Stimulated activated CD4-positive, alpha-beta T cell treated with anti-CD3 and anti-CD28 coated beads, Interleukin-4, amount 100 ng/mL, for 48 hours (primary cell): Measurements from ENCODE around the gene EGF.
"Not testable (repeated sequence)": the region's sequence is repeated elsewhere in the genome, so short reads cannot be mapped to it uniquely, and the experiment has no call there.

Source experiments
- DNase-seq, 2 donors: peaks; one replicate each; pipeline ENCODE4 v3.0.0-alpha.2; 2020; ENCODE audit warnings: low read depth in 2 of 2

The EGF gene

GRCh38 chr4:109915385-109916026 is 2.8 kb downstream of the EGF start:
- no peak for DNase-seq

GRCh38 chr4:109916027-109916409 is 3.3 kb downstream of the EGF start:
- no peak for DNase-seq

GRCh38 chr4:109921384-109921808 is 8.7 kb downstream of the EGF start:
- no peak for DNase-seq

- DNase-seq: no peak
Observed at GRCh38 chr4:109925396-109925795, 12.7 kb downstream of the EGF start.

- DNase-seq: no peak
Observed at GRCh38 chr4:109928327-109929045, 15.8 kb downstream of the EGF start.

- DNase-seq: no peak
Observed at GRCh38 chr4:109930464-109930863, 17.8 kb downstream of the EGF start.

DNA sequence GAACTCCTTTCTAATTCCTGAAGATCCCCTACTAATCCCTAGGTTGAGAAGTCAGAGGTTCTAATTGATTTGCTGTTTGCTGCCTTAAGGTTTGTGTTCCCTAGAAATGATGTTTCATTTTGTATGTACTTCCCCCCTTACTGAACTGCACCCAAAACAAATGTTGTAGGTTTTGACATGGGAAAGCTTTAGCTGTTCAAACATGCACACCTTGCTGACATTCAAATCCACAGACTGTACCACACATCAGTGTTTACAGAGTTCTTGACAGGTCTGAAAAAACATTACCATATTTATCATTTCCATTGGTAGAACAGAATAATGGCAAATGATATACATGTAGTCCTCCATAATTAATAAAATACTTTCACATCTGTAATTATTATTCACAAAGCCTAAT is 18.2 kb downstream of the EGF start:
- DNase-seq: no peak

- no peak for DNase-seq
Observed at GRCh38 chr4:109931318-109931717, 18.6 kb downstream of the EGF start.

DNA sequence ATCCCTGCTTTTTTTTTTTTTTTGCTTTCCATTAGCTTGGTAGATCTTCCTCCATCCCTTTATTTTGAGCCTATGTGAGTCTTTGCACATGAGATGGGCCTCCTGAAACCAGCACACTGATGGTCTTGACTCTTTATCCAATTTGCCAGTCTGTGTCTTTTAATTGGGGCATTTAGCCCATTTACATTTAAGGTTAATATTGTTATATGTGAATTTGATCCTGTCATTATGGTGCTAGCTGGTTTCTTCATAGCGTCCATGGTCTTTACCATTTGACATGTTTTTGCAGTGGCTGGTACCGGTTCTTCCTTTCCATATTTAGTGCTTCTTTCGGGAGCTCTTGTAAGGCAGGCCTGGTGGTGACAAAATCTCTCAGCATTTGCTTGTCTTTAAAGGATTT is 24.7 kb downstream of the EGF start:
- not testable (repeated sequence) for DNase-seq

- DNase-seq: no peak
Observed at GRCh38 chr4:109939190-109939589, 26.5 kb downstream of the EGF start.

GRCh38 chr4:109942292-109942926 is 29.7 kb downstream of the EGF start:
- DNase-seq: no peak

DNA sequence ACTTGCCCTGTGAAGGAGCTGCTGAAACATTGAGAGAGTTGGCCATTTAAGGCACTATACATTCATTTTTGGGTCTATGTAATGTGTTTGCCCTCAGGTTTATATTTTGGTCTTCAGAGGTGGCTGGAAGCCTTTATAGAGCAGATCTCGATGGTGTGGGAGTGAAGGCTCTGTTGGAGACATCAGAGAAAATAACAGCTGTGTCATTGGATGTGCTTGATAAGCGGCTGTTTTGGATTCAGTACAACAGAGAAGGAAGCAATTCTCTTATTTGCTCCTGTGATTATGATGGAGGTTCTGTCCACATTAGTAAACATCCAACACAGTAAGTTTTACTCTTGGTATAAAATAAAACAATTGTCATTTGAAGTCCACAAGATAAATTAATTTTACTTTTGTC is 31.1 kb downstream of the EGF start:
- no peak for DNase-seq

DNA sequence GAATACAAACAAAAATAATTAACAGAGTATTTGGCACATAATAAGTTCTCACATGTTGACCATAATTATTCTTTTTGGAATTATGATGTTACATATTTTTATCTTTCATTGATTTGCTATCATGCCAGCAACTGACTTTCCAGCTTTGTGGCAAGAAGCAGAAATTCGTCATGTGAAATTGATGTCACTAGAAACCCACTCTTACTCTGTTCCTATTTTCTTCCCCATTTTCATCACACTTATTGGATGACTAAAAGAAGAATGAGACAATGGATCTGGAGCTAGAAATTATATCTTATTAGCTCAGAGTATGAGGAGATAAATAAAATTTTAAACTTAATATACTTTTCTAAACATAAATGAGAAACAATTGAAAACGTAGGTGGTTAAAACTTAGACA is 31.9 kb downstream of the EGF start:
- DNase-seq: no peak

- DNase-seq: peak; percentile 33 to 44
Observed at GRCh38 chr4:109945056-109945455, 32.4 kb downstream of the EGF start.

DNA sequence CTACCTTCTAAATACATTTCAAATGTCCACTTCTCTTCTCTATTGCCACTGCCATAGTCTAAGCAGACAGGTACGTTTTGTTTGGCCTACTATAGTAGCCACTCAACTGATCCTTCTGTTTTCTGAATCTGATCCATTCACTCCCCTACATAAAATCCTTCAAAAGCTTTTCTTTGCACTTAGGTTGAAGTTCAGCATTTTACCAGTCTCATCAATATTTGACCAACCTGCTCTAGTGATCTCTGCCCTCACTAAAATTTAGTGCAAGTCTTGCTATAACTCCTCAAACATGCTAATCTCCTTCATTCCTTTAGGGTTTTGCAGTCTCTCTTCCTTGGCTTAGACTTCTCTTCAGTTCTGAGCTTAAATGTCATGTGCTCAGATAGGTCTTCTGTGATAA is 33.4 kb downstream of the EGF start:
- DNase-seq: no peak

- DNase-seq: no peak
Observed at GRCh38 chr4:109947457-109947856, 34.8 kb downstream of the EGF start.

GRCh38 chr4:109947918-109948317 is 35.2 kb downstream of the EGF start:
- DNase-seq: peak in 1 of 2 donors; percentile 7

DNA sequence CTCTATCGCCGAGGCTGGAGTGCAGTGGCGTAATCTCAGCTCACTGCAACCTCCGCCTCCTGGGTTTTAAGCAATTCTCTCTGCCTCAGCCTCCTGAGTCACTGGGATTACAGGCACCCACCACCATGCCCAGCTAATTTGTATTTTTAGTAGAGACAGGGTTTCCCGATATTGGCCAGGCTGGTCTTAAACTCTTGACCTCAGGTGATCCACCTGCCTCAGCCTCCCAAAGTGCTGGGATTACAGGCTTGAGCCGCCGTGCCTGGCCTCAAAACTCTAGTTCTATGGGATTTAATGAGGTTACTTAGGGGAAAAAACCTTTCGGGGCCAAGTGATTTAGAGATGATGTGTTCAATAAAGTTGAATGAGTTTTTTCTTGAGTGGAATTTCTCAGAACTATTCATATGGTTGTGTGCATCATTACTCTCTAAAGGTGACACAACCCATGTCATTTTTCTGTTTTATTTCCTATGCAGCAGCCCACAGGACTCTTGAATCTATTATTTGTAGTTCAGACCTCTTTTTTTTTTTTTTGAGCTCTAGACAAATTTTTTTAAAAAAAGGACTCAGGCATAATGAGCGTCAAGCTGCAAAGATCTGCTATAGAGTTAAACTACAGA is 36.5 kb downstream of the EGF start:
- DNase-seq: peak; percentile 6 to 8

- no peak for DNase-seq
Observed at GRCh38 chr4:109952612-109953011, 39.9 kb downstream of the EGF start.

- DNase-seq: no peak
Observed at GRCh38 chr4:109953556-109953955, 40.9 kb downstream of the EGF start.

DNA sequence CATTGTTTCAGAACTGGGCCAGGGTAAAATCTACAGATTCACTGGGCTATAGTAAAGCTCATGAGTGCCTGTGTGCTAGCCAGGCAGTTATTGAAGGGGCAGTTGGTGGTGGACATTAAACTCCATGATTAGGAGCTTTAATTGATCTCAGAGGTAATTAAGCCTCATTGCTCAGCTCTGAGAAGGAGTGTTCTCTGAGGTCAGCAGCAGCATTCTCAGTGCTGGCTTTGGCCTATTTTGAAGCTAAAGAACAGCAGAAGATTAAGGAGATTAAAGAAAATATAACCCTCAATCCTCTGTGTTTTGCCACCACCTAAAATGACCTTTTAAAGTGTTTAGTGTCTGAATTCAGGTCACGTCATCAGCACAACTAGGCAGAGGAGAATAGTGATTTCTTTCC is 42.5 kb downstream of the EGF start:
- DNase-seq: no peak

GRCh38 chr4:109957227-109957626 is 44.5 kb downstream of the EGF start:
- no peak for DNase-seq

DNA sequence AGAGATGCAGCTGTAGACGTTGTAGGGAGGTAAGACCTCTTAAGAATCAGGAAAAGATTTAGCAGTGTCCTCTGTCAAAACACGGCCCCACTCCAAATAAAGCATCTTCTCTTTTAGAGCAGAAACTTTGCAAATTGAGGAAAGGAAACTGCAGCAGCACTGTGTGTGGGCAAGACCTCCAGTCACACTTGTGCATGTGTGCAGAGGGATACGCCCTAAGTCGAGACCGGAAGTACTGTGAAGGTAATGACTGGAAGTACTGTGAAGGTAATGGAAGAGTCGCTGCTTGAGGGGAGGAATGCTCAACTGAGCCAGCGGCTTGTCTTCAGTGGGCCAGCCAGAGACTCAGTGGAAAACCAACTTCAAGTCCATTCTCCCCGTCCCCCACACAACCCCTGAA is 46.5 kb downstream of the EGF start:
- DNase-seq: no peak
